DND-41 (cell line): ENCODE results near the gene SP2.

Experiments used
- ATAC-seq: fragments of 200-7000 bp; cut with Tn5 transposase; 3 replicates; pipeline ENCODE4 v1.9.1; 2021; ENCODE audit warnings: low read depth; ENCODE audit not compliant: insufficient read depth
- DNase-seq: peaks from one replicate; pipeline ENCODE4 v3.0.0-alpha.2; 2020
- H2AFZ ChIP-seq: 2 replicates; pipeline ENCODE4 v1.6.0; 2012; ENCODE audit warnings: low read depth, low read length
- H3K27ac ChIP-seq: 2 replicates; pipeline ENCODE4 v1.5.1; 2012; ENCODE audit warnings: low read length, inconsistent platforms
- H3K27me3 ChIP-seq: fragments of 200-600 bp; sonication (generic); 2 replicates; pipeline ENCODE4 v1.6.0; 2012; ENCODE audit warnings: low read length, mild to moderate bottlenecking, inconsistent platforms; ENCODE audit not compliant: insufficient read depth, poor library complexity
- H3K36me3 ChIP-seq: 2 replicates; pipeline ENCODE4 v1.5.1; 2012; ENCODE audit warnings: low read length, inconsistent platforms; ENCODE audit not compliant: insufficient read depth
- H3K4me1 ChIP-seq: 2 replicates; pipeline ENCODE4 v1.5.1; 2012; ENCODE audit warnings: mild to moderate bottlenecking, low read length; ENCODE audit not compliant: insufficient read depth
- H3K4me2 ChIP-seq: 2 replicates; pipeline ENCODE4 v1.6.0; 2012; ENCODE audit warnings: mild to moderate bottlenecking, moderate library complexity, low read length, inconsistent platforms; ENCODE audit not compliant: insufficient read depth
- H3K4me3 ChIP-seq, 2 experiments: fragments of 200-600 bp in 1 of 2; shearing (Covaris generic) in 1 of 2; 2 replicates each; pipeline ENCODE4 v1.5.1; 2012 to 2016; ENCODE audit warnings: inconsistent platforms in 2 of 2, low read length in 2 of 2, mild to moderate bottlenecking in 2 of 2, low read depth in 1 of 2, moderate library complexity in 1 of 2
- H3K79me2 ChIP-seq: 2 replicates; pipeline ENCODE4 v1.6.0; 2012; ENCODE audit warnings: low read length, inconsistent platforms; ENCODE audit not compliant: insufficient read depth
- H3K9ac ChIP-seq: 2 replicates; pipeline ENCODE4 v1.6.0; 2012; ENCODE audit warnings: low read depth, mild to moderate bottlenecking, inconsistent platforms, low read length, moderate library complexity
- H3K9me3 ChIP-seq: 2 replicates; pipeline ENCODE4 v1.5.1; 2012; ENCODE audit warnings: low read length, moderate library complexity, mild to moderate bottlenecking, inconsistent platforms; ENCODE audit not compliant: insufficient read depth, severe bottlenecking
- H4K20me1 ChIP-seq: 2 replicates; pipeline ENCODE4 v1.6.0; 2012; ENCODE audit warnings: low read length; ENCODE audit not compliant: insufficient read depth
- EZH2 ChIP-seq: IDR thresholded peaks from 3 replicates; pipeline ENCODE4 v1.6.1; 2012; ENCODE audit warnings: borderline replicate concordance, low read depth, mild to moderate bottlenecking, moderate library complexity, low read length, inconsistent platforms; ENCODE audit not compliant: severe bottlenecking
- TF ChIP-seq, protein P1 (sequence below): IDR thresholded peaks from 2 replicates; pipeline ENCODE4 v1.5.1; 2012; ENCODE audit warnings: borderline replicate concordance, low read length, moderate library complexity, mild to moderate bottlenecking; ENCODE audit not compliant: poor library complexity, severe bottlenecking; ENCODE audit errors: extremely low read depth

Gene SP2

DNA sequence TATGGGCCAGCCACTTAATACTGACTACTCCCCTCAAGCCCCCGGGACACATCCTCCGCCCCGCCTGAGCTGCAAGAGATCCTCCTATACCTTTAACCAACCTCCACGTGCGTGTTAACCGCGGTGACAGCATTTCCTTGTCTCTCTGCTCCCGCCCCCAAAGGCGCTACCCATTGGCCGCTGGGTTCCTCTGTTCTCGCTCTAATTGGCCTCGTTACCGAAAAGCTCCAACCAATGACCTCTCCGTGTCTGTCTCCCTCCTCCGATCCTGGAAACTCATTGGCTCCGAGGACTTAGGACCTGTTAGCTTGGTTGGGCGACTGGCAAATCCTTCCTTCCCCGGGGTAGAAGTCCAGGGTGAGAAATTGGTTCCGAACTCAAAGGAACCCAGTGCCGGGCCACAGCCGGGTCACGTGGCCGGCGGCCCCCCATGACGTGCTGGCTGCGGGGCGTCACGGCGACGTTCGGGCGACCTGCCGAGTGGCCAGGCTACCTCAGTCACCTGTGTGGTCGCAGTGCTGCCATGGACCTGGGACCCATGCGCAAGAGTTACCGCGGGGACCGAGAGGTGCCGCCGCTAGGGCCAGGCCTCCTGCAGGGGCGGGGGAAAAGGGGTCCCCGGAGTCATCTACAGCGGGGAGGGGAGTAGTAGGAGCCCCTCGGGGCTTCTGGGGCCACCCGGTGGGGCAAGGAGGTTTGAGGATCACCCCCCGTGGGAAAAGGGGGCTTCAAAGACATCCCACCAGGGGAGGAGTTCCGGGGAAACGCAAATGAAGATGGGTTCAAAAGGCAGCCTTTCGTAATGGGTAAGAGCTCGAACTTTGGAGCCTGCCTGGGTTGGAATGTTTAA is 45.4 kb downstream of the SP2 start, which contains the start of gene PNPO:
Gene PNPO, plus strand, starts transcription at position 326 of the 850 bp plus-strand sequence. Its CDS starts 105 bp downstream, at position 431.
- peaks cover 30% of the 10 kb centered on the region for H3K4me1 ChIP-seq
- peak within 1 kb of the TSS; percentile 89 for H2AFZ ChIP-seq
- H3K9me3 ChIP-seq = no peaks in the 10 kb centered on the region
- peak within 1 kb of the TSS; percentile 79 for H3K9ac ChIP-seq
- peak; percentile 98 for DNase-seq
- TF ChIP-seq EZH2 = no peak
- TF ChIP-seq, protein P1, sequence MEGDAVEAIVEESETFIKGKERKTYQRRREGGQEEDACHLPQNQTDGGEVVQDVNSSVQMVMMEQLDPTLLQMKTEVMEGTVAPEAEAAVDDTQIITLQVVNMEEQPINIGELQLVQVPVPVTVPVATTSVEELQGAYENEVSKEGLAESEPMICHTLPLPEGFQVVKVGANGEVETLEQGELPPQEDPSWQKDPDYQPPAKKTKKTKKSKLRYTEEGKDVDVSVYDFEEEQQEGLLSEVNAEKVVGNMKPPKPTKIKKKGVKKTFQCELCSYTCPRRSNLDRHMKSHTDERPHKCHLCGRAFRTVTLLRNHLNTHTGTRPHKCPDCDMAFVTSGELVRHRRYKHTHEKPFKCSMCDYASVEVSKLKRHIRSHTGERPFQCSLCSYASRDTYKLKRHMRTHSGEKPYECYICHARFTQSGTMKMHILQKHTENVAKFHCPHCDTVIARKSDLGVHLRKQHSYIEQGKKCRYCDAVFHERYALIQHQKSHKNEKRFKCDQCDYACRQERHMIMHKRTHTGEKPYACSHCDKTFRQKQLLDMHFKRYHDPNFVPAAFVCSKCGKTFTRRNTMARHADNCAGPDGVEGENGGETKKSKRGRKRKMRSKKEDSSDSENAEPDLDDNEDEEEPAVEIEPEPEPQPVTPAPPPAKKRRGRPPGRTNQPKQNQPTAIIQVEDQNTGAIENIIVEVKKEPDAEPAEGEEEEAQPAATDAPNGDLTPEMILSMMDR = no peak
- peak within 1 kb of the TSS; percentile 88 for H3K4me2 ChIP-seq
- ATAC-seq = peak; percentile 99
- no peaks in the 10 kb centered on the region for H3K27me3 ChIP-seq
- no peaks in the 10 kb centered on the region; the same call in 1 of the 2 replicates for H4K20me1 ChIP-seq
- peaks cover 16% of the 10 kb centered on the region for H3K36me3 ChIP-seq
- peak within 1 kb of the TSS; percentile 79 for H3K27ac ChIP-seq
- H3K79me2 ChIP-seq = peaks cover 16% of the 10 kb centered on the region
- peak within 1 kb of the TSS; percentile 61 to 83; a peak in 3 of 4 replicates for H3K4me3 ChIP-seq

DNA sequence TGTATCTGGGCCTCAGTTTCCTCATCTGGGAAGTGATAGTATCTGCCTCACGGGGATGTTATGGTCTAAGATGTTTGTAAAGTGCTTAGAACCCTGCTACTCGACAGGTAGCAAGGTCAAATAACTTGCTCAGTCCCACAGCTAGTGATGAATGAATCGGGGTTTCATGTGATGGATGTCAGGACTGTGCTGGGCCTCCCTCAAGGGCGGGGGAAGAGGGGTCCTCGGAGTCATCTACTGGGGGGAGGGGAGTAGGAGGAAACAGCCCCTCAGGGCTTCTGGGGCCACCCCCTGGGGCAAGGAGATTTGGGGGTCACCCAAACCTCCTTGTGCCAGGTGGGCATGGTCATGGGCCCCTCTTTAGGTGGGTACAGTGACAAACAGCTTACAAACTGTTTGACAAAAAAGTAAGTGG is 46.1 kb downstream of the SP2 start:
- TF ChIP-seq, protein P1 = no peak
- TF ChIP-seq EZH2 = no peak
- no peaks in the 10 kb centered on the region for H4K20me1 ChIP-seq
- peak overlapping the region; percentile 79 for H3K9ac ChIP-seq
- ATAC-seq (no peak), DNase-seq (peak; percentile 27)
- H3K9me3 ChIP-seq = no peaks in the 10 kb centered on the region
- peaks cover 23% of the 10 kb centered on the region for H3K36me3 ChIP-seq
- peaks cover 16% of the 10 kb centered on the region for H3K79me2 ChIP-seq
- H3K27me3 ChIP-seq = no peaks in the 10 kb centered on the region
- peak overlapping the region; percentile 61 to 83; a peak in 3 of 4 replicates for H3K4me3 ChIP-seq
- H3K27ac ChIP-seq = peak overlapping the region; percentile 79
- H3K4me1 ChIP-seq = peaks cover 30% of the 10 kb centered on the region
- H3K4me2 ChIP-seq = peak overlapping the region; percentile 88
- H2AFZ ChIP-seq = peak overlapping the region; percentile 89

DNA sequence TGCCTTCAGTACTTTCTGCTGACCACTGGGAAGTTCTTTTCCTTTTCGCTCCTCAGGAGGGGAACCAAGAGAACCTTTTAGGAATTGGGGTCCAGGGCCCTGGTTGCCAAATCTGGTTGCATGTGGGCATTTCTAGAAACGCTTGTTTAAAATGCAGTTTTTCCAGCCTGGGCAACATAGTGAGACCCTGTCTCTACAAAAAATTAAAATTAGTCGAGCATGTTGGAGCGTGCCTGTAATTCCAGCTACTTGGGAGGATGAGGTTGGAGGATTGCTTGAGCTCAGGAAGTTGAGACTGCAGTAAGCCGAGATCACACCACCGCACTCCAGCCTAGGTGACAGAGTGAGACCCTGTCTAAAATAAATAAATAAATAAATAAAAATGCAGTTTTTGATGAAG is 46.5 kb downstream of the SP2 start:
- Histone ChIP-seq H3K4me3 (peak overlapping the region; percentile 61 to 83; a peak in 3 of 4 replicates), H3K4me1 (peaks cover 30% of the 10 kb centered on the region), H3K79me2 (peaks cover 16% of the 10 kb centered on the region), H3K9ac (peak overlapping the region; percentile 79), H3K9me3 (no peaks in the 10 kb centered on the region), H3K27me3 (no peaks in the 10 kb centered on the region), H2AFZ (no peak overlapping the region), H3K4me2 (peak overlapping the region; percentile 88), H4K20me1 (no peaks in the 10 kb centered on the region), H3K36me3 (peaks cover 23% of the 10 kb centered on the region), H3K27ac (peak overlapping the region; percentile 79)
- no peak for DNase-seq
- no peak for TF ChIP-seq EZH2
- TF ChIP-seq, protein P1 = no peak
- ATAC-seq = no peak
